Natural killer cell (primary cell): ENCODE results near the gene GALNT2. TPM values are rescaled to one million over a fixed set of nuclear protein-coding genes. Genes with fewer than 3 reads are reported as not detected.
A peak's percentile ranks its signal among the peaks of the same experiment; 100 is the strongest.

Experiments
- ATAC-seq, 3 donors: fragments of 150-1000 bp in 2 of 3; fragments of 200-7000 bp in 1 of 3; cut with Tn5 transposase; 1 replicate in 1 of 3; 2 replicates in 2 of 3; pipeline ENCODE4 v1.10.0; 2021; ENCODE audit warnings: mild to moderate bottlenecking in 2 of 3, moderate library complexity in 2 of 3
- DNase-seq, 2 donors: peaks; one replicate each; pipeline versions ENCODE4 v3.0.0 to v3.0.0-alpha.2; 2013 to 2021; ENCODE audit warnings: mixed read lengths in 1 of 2
- H3K27ac ChIP-seq: one replicate; pipeline ENCODE4 v1.5.1; 2013; ENCODE audit warnings: mild to moderate bottlenecking, low read length
- H3K27me3 ChIP-seq: one replicate; pipeline ENCODE4 v1.6.1; 2013; ENCODE audit warnings: low read length; ENCODE audit not compliant: control insufficient read depth, insufficient read depth
- H3K36me3 ChIP-seq: one replicate; pipeline ENCODE4 v1.6.1; 2013; ENCODE audit warnings: low read length; ENCODE audit not compliant: control insufficient read depth, insufficient read depth
- H3K4me1 ChIP-seq: one replicate; pipeline ENCODE4 v1.6.1; 2013; ENCODE audit warnings: low read length; ENCODE audit not compliant: control insufficient read depth, insufficient read depth
- H3K4me3 ChIP-seq: one replicate; pipeline ENCODE4 v1.5.1; 2013; ENCODE audit warnings: low read length
- H3K9me3 ChIP-seq: one replicate; pipeline ENCODE4 v1.6.1; 2013; ENCODE audit warnings: low read length; ENCODE audit not compliant: control insufficient read depth, insufficient read depth
- H3K27ac Mint-ChIP-seq, 2 donors: one replicate each; pipeline ENCODE4 v1.8.0; 2022; ENCODE audit warnings: mild to moderate bottlenecking in 2 of 2, mixed read lengths in 2 of 2, moderate library complexity in 1 of 2
- H3K27me3 Mint-ChIP-seq, 2 donors: one replicate each; pipeline ENCODE4 v1.8.0; 2022; ENCODE audit warnings: low read depth in 2 of 2, mixed read lengths in 2 of 2
- H3K36me3 Mint-ChIP-seq: one replicate; pipeline ENCODE4 v1.8.0; 2022; ENCODE audit warnings: mixed read lengths
- H3K4me1 Mint-ChIP-seq, 2 donors: one replicate each; pipeline ENCODE4 v1.8.0; 2022; ENCODE audit warnings: mixed read lengths in 2 of 2
- H3K4me3 Mint-ChIP-seq: one replicate; pipeline ENCODE4 v1.8.0; 2022; ENCODE audit warnings: mild to moderate bottlenecking, moderate library complexity, mixed read lengths
- H3K9me3 Mint-ChIP-seq, 2 donors: one replicate each; pipeline ENCODE4 v1.8.0; 2022; ENCODE audit warnings: mixed read lengths in 2 of 2
- CTCF ChIP-seq: fragments of 200-600 bp; IDR thresholded peaks from one replicate; pipeline ENCODE4 v1.8.0; 2022; ENCODE audit warnings: antibody characterized with exemption
- WGBS: methylation state at CpG from one replicate; pipeline ENCODE4 v1.1.7; 2013; ENCODE audit warnings: missing lambda C conversion rate; ENCODE audit not compliant: insufficient coverage; 5-methylcytosine and 5-hydroxymethylcytosine counted together
- intact Hi-C: fragments of 100-400 bp; cut with micrococcal nuclease; formaldehyde crosslinking; loops from one replicate; pipeline ENCODE4 v1.14.2; 2022
- total RNA-seq, 4 donors: library from RNA; stranded (reverse); fragments of 120-200 nt in 1 of 4; gene quantifications; one replicate each; pipeline versions ENCODE4 v1.2.3 to v1.2.4, GENCODE V29; 2013 to 2022

The GALNT2 gene
- total RNA-seq, 3 donors from 2014 or later (not counting 1 experiment from before 2014, with no cell fraction given) = 31.2 to 53.6 (median 47.3) TPM

GRCh38 chr1:230082211-230082610 is 15.2 kb downstream of the GALNT2 start:
- Mint-ChIP-seq H3K4me3 (no peak overlapping the region), H3K27ac (peak overlapping the region; percentile 65 to 92), H3K27me3 (no peaks in the 10 kb centered on the region), H3K4me1 (peaks cover 63 to 68% of the 10 kb centered on the region in 2 donors), H3K9me3 (peaks cover 4% of the 10 kb centered on the region in 2 donors), H3K36me3 (no peaks in the 10 kb centered on the region)
- ATAC-seq (no peak), DNase-seq (no peak)
- Histone ChIP-seq H3K36me3 (no peaks in the 10 kb centered on the region), H3K27me3 (no peaks in the 10 kb centered on the region), H3K4me1 (peaks cover 10% of the 10 kb centered on the region), H3K27ac (no peak overlapping the region), H3K4me3 (no peak overlapping the region), H3K9me3 (peaks cover 10% of the 10 kb centered on the region)
- no peak for TF ChIP-seq CTCF
- intact Hi-C loops = no loop called here
- 97% methylated on average over 4 of the region's 4 CpGs for WGBS

DNA sequence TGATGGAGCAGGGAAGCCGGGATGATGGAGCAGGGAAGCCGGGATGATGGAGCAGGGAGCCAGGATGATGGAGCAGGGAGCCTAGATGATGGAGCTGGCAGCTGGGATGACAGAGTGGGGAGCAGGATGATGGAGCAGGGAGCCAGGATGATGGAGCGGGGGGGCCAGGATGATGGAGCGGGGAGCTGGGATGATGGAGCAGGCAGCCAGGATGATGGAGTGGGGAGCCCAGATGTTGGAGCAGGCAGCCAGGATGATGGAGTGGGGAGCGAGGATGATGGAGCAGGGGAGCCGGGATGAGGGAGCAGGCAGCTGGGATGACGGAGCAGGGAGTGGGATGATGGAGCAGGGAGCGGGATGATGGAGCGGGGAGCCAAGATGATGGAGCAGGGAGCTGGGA is 16.0 kb downstream of the GALNT2 start:
- Mint-ChIP-seq H3K36me3 (no peaks in the 10 kb centered on the region), H3K9me3 (peaks cover 4% of the 10 kb centered on the region in 2 donors), H3K4me3 (no peak overlapping the region), H3K27ac (peak overlapping the region; percentile 65 to 92), H3K4me1 (peaks cover 68 to 74% of the 10 kb centered on the region in 2 donors), H3K27me3 (no peaks in the 10 kb centered on the region)
- no peaks in the 10 kb centered on the region for H3K27me3 ChIP-seq
- peaks cover 10% of the 10 kb centered on the region for H3K4me1 ChIP-seq
- intact Hi-C loops = no loop called here
- DNase-seq = no peak
- no peak overlapping the region for H3K27ac ChIP-seq
- H3K4me3 ChIP-seq = no peak overlapping the region
- H3K9me3 ChIP-seq = peaks cover 10% of the 10 kb centered on the region
- 98% methylated on average over 9 of the region's 9 CpGs for WGBS
- ATAC-seq = no peak
- no peak for TF ChIP-seq CTCF
- no peaks in the 10 kb centered on the region for H3K36me3 ChIP-seq

DNA sequence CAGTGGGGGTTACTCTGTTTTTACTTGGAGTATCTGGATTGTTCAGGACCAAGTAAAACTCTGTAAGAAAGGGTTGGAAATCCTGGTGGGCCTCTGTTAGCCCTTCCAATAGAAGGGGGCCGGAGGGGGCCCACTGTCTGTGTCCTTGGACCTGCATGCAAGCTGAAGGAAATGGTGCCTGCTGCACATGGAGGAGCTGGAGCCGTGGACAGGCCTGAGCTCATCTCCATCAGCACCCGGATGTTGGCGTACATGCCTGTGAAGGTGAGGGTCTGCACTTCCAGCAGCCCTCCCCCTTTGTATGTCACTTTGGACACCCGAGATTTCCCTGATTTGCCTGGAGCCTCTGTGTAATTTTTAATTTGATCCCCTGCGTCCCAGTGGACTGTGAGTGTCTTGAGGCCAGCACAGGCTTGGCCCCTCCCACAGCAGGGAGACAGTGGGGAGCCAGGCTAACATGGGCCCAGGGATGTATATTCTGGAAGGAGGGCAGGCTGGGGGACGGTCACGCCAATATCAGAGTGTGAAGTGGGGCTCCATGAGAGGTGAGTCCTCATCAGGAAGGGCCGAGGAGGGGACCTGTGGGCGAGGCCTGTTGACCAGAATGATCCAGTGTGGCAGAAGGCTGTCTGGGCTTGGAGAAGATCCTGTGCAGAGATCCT is 16.8 kb downstream of the GALNT2 start:
- Histone ChIP-seq H3K27ac (no peak overlapping the region), H3K9me3 (peaks cover 10% of the 10 kb centered on the region), H3K4me1 (peaks cover 10% of the 10 kb centered on the region), H3K36me3 (no peaks in the 10 kb centered on the region), H3K4me3 (no peak overlapping the region), H3K27me3 (no peaks in the 10 kb centered on the region)
- Mint-ChIP-seq H3K36me3 (no peaks in the 10 kb centered on the region), H3K4me1 (peaks cover 71 to 82% of the 10 kb centered on the region in 2 donors), H3K27ac (peak overlapping the region; percentile 65 to 92), H3K4me3 (peak overlapping the region; percentile 28), H3K9me3 (peaks cover 4% of the 10 kb centered on the region in 2 donors), H3K27me3 (no peaks in the 10 kb centered on the region)
- no peak for TF ChIP-seq CTCF
- whole genome bisulfite sequencing = 91% methylated on average over 10 of the region's 10 CpGs
- intact Hi-C loops = no loop called here
- ATAC-seq (no peak), DNase-seq (no peak)
